GM18520 (cell line): Measurements from ENCODE around the gene MPHOSPH6.
"Not testable (repeated sequence)": the region's sequence is repeated elsewhere in the genome, so short reads cannot be mapped to it uniquely, and the experiment has no call there.

Experiments
- ATAC-seq: cut with Tn5 transposase; IDR thresholded peaks from one replicate; pipeline ENCODE4 v1.9.1; 2021; ENCODE audit not compliant: unreplicated experiment

MPHOSPH6 gene

DNA sequence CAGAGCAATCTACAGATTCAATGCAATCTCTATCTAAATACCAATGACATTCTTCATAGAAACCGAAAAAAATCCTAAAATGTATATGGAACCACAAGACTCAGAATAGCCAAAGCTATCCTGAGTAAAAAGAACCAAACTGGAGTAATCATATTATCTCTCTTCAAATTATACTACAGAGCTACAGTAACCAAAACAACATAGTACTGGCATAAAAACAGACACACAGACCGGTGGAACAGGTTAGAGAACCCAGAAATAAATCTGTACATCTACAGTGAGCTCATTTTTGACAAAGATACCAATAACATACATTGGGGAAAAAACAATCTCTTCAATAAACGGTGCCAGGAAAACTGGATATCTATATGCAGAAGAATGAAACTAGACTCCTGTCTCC, 45.4 kb downstream of the MPHOSPH6 start:
- no peak for ATAC-seq

- no peak for ATAC-seq
These were observed 50.6 kb downstream of the MPHOSPH6 start for GRCh38 chr16:82119405-82119804.

DNA sequence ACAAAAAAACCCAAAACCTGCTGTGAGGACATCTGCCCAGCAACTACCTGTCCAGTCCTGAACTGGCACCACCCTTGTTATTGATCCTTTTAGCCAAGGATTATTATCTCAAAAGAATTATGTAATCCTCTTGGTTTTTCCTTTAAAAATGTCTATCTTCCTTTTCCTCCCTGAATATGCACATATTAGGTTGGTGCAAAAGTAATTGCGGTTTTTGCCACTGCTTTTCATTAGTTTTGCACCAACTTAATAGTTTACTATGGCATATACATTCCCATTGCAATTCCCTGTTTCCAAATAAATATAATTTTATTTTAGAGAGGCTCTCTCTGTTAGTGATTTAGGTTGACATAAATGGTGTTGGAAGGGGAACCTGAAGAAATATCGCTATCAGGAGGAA, 51.3 kb downstream of the MPHOSPH6 start:
- no peak for ATAC-seq

DNA sequence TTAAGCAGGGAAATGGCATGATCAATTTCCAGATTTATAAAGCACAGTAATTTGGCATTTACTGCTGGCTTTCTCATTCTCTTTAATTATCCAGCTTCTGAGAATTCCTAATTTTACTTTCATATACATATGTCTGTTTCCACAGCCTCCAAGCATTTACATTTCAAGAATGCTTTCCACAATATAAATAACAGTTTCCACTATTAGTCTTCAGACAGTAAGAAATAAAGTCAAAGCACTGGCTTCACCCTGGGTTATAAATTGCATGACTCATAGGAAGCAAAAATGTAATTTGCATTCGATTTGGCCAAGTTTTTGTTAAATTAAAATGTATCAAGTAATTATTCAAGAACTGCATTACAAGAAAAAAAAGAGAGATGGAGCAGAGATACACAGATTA, 53.5 kb downstream of the MPHOSPH6 start:
- no peak for ATAC-seq

GRCh38 chr16:82113741-82114140, 56.3 kb downstream of the MPHOSPH6 start:
- no peak for ATAC-seq

DNA sequence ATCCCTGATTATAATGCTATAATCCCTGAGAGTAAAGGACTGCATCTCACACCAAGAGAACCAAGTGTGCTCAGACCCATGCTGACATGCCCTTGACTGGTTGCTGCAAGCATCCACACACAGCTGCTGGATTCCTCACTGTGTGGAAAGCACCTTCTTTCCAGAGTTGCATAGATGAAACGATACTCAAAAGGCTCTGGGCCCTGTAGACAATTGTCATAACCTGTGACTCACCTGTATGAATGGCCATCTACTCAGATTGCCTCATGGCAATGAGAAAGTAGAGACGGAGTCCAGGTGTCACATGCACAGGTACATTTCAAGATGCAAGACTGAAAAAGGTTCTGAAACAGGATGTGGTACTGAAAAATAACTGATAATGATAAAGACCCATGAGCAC, 58.1 kb downstream of the MPHOSPH6 start:
- no peak for ATAC-seq

GRCh38 chr16:82109266-82109665, 60.8 kb downstream of the MPHOSPH6 start:
- ATAC-seq = not testable (repeated sequence)

DNA sequence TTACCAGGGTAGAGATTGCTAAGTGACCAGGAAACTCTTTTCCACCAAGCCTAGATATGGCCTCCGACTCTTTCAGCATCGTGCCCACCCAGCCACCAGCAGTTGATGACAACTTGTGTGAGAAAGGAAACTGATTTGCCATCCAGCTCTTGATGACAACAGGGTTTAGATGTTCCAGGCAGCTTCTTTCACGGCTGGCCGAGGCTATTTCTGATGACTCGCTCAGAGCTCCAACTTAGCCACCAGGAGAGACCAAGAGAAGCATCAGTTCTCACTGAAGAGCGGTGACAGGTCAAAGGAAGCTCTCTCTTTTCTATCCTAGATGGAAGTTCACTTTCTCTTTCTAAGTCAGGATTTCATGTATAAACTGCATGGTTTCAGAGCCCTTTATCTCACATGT, 61.2 kb downstream of the MPHOSPH6 start:
- ATAC-seq = no peak

DNA sequence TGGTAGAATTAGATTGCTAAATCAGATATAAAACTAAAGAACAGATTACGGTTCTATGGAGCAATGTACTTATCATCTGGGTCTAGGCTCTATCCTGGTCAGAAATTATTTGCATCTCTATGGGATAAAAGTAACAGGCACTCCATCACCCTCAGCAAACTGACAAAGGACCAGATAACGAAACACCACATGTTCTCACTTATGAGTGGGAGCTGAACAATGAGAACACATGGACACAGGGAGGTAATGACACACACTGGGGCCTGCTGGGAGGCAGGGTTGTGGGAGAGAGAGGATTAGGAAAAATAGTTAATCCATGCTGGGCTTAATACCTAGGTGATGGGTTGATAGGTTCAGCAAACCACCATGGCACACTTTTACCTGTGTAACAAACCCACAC, 61.9 kb downstream of the MPHOSPH6 start:
- no peak for ATAC-seq

- no peak for ATAC-seq
These were observed 64.9 kb downstream of the MPHOSPH6 start for GRCh38 chr16:82105107-82105506.
